HUES64 (cell line): ENCODE results near the gene TMIGD3.

Experiments used
- H3K27ac ChIP-seq: 2 replicates; pipeline ENCODE4 v1.7.0; 2013; ENCODE audit warnings: low read depth, low read length, inconsistent platforms
- H3K27me3 ChIP-seq: 2 replicates; pipeline ENCODE4 v1.6.1; 2013; ENCODE audit warnings: mild to moderate bottlenecking, low read length; ENCODE audit not compliant: insufficient read depth
- H3K36me3 ChIP-seq: 2 replicates; pipeline ENCODE4 v1.6.1; 2013; ENCODE audit warnings: mild to moderate bottlenecking, low read length; ENCODE audit not compliant: insufficient read depth
- H3K4me1 ChIP-seq: 2 replicates; pipeline ENCODE4 v1.6.1; 2013; ENCODE audit warnings: mild to moderate bottlenecking, low read length, moderate library complexity; ENCODE audit not compliant: insufficient read depth
- H3K4me3 ChIP-seq: 2 replicates; pipeline ENCODE4 v1.5.1; 2013; ENCODE audit warnings: mild to moderate bottlenecking, low read length, moderate library complexity
- H3K9ac ChIP-seq: 2 replicates; pipeline ENCODE4 v1.6.1; 2013; ENCODE audit warnings: mild to moderate bottlenecking, low read depth, low read length
- H3K9me3 ChIP-seq: 2 replicates; pipeline ENCODE4 v1.6.1; 2013; ENCODE audit warnings: low read depth, low read length; ENCODE audit not compliant: insufficient read depth
- WGBS: fragments of 150-250, 120-280 bp; methylation state at CpG from one replicate; pipeline ENCODE4 v1.1.7; 2013; ENCODE audit warnings: missing lambda C conversion rate; 5-methylcytosine and 5-hydroxymethylcytosine counted together

The TMIGD3 gene

DNA sequence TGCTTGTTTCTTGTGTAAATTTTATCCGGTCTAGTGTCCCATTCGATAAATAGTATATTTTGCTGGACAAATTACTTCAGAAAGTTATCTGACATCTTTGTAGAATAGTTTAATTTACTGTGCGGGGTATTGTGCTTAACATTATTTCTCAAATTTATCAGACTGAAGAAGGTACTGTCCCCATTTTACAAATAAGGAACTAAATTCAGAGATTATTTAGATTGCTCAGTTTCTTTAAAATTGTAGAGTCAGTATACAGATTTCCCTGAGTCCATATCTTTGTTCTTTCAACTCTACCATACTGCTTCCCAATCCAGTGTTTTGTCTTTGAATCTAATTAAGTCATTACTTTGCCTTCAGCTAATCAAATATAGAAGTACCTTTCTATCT, 47.8 kb downstream of the TMIGD3 start:
- peaks cover 89% of the 10 kb centered on the region for H3K36me3 ChIP-seq
- no peak overlapping the region for H3K4me3 ChIP-seq
- H3K27me3 ChIP-seq, result no peaks in the 10 kb centered on the region
- WGBS, result 100% methylated on average over 2 of the region's 3 CpGs
- no peaks in the 10 kb centered on the region for H3K9me3 ChIP-seq
- H3K9ac ChIP-seq, result no peak overlapping the region
- H3K27ac ChIP-seq, result no peak overlapping the region
- no peaks in the 10 kb centered on the region for H3K4me1 ChIP-seq

DNA sequence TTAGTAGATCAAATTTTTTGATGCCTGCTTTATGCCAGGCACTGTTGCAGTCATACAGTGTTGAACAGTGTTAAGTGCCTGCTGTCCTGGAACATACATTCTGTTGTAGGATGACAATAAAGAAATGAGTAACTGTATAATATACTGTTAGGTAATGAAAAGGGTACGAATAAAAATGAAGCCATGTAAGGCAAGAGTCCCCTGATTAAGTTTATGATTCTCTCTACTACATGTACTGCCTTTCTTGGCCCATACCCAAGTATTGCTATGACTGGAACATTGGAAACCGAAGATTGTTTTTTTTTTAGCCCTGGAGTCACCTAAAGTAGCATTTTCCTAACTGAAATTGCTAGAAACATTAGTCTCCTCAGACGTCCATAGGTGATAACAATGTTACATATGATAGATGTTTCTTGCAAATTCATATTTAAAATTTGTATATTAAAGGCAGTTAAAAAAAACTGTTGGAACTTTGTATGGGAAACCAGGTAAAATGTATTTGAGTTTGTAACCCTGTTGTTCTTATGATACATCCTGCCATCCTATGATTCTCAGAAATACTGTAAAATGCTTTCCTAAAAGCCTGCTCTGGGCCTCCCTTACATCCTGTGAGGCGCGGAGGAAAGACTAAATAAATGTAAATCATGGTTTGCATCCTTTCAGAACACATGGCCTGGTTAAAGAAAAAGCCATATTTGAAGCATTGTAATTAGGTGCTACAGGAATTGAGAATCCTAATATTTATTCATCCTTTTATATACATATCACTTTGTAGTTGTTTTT, 48.4 kb downstream of the TMIGD3 start:
- 98% methylated on average over 4 of the region's 5 CpGs for WGBS
- Histone ChIP-seq H3K27me3 (no peaks in the 10 kb centered on the region), H3K4me1 (peaks cover 5% of the 10 kb centered on the region; the same call in 1 of the 2 replicates), H3K27ac (no peak overlapping the region), H3K4me3 (no peak overlapping the region), H3K36me3 (peaks cover 84% of the 10 kb centered on the region), H3K9ac (no peak overlapping the region), H3K9me3 (no peaks in the 10 kb centered on the region)

DNA sequence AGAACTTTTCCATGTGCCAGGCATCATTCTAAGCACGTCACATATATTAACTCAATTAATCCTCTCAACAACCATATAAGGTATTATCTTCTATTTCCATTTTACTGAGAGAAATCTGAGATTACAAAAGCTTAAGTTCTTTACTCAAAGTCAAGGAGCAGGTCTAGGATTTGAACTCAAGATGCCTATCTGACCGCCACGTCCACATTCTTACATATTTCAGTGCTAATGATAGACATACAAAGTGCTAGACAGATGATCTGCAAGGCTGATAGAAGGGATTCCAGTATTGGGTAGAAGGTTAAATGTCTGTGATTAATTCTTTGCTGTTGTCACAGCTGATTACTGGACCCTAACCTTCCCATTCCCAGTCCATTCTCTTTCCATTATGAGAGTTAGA, 49.7 kb downstream of the TMIGD3 start:
- no peak overlapping the region for H3K4me3 ChIP-seq
- no peaks in the 10 kb centered on the region for H3K9me3 ChIP-seq
- no peak overlapping the region for H3K27ac ChIP-seq
- no peaks in the 10 kb centered on the region for H3K27me3 ChIP-seq
- H3K4me1 ChIP-seq, result peaks cover 5% of the 10 kb centered on the region; the same call in 1 of the 2 replicates
- WGBS, result 97% methylated on average over 3 of the region's 3 CpGs
- peaks cover 70% of the 10 kb centered on the region for H3K36me3 ChIP-seq
- H3K9ac ChIP-seq, result no peak overlapping the region

DNA sequence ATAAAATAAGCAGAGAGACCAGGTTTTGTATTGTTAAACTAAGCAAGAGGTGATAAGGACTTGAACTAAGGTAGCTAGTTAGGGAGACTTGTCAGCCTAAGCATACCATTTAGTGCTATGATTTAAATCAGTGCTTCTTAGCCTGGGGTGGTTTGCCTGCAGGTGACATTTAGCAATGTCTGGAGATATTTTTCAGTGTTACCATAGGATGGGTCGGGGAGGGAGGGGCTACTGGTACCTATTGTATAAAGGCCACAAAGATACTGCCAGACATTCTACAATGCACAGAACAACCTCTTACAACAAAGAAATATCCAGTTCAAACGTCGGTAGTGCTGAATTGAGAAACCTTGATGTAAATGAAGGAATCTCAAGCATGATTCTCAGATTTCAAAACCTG, 50.9 kb downstream of the TMIGD3 start:
- Histone ChIP-seq H3K4me3 (no peak overlapping the region), H3K27ac (no peak overlapping the region), H3K36me3 (peaks cover 59% of the 10 kb centered on the region), H3K9me3 (no peaks in the 10 kb centered on the region), H3K4me1 (peaks cover 11% of the 10 kb centered on the region), H3K9ac (no peak overlapping the region), H3K27me3 (no peaks in the 10 kb centered on the region)
- WGBS, result 100% methylated on average over 3 of the region's 3 CpGs

DNA sequence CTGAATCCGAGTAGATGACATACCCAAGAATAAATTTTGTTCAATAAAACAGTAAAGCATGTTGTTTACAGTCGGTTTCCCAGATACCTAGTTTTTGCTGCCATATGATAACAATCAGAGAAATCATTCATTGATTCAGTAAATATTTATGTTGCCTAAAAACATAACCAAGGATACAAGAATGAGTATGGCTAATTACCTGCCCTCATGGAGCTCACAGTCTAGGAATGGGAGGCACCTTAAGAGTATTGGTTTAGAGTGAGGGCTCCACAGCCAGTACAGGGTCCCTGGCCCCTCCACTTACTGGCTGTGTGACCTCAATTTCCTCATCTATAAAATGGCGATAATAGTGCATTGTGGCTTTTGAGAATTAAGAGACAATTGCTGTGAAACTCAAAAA, 53.2 kb downstream of the TMIGD3 start:
- H3K27ac ChIP-seq, result no peak overlapping the region

DNA sequence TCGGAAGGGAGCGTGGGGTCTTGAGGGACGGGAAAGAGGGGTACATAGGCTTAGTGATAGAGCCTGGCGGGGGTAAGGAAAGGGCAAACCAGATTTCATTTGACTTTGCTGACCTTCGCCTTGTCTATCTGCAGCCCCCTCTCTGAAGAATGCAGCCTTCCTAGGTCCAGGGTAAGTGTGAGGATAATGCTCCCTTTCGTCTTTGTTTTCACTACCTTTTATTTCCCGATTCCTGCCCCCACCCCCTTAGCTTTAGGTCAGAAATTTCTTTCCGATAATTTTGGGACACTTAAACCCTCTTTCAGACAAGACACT, 53.8 kb downstream of the TMIGD3 start:
- Histone ChIP-seq H3K27me3 (no peaks in the 10 kb centered on the region), H3K27ac (peak overlapping the region; percentile 84), H3K4me3 (peak overlapping the region; percentile 89), H3K36me3 (peaks cover 58% of the 10 kb centered on the region), H3K9me3 (no peaks in the 10 kb centered on the region), H3K4me1 (peaks cover 11% of the 10 kb centered on the region), H3K9ac (peak overlapping the region; percentile 97)
- 2% methylated on average over 8 of the region's 8 CpGs for WGBS

More for the DNA sequence above, 53.2 kb downstream of the TMIGD3 start:
- Histone ChIP-seq H3K4me3 (peak overlapping the region; percentile 89), H3K4me1 (peaks cover 11% of the 10 kb centered on the region), H3K36me3 (peaks cover 58% of the 10 kb centered on the region), H3K9me3 (no peaks in the 10 kb centered on the region), H3K27me3 (no peaks in the 10 kb centered on the region), H3K9ac (peak overlapping the region; percentile 97)
- 66% methylated on average over 3 of the region's 3 CpGs for WGBS

DNA sequence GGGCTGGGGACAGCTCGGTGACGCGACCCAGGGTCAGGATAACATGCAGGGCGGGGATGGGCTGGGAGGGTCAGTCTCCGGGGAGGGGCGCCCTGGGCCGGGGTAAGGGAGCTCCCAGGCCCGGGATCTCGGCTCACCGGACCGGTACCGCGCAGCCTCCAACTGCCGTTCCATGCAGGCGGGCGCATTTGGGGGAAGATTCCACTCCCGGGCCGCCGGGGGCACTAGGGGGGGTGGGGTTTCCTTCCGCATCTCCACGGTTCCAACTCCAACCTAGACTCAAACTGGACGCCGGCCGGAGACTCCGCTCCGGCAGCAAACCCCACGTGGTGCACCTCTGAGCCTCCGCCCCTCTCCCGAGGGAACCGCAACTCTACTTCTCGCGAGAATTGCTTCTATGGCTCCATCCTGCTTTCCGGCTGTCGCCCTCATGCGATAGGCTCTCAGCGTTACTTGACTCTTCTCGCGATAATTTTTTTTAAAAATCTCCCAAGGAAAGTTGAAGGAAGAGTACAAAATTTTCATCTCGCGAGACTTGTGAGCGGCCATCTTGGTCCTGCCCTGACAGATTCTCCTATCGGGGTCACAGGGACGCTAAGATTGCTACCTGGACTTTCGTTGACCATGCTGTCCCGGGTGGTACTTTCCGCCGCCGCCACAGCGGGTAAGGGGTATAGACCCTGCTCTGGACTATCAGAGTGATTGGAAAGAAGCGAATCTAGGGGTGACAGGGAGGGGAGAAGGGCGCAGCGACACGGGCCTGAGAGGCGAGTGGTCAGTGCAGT, 54.3 kb downstream of the TMIGD3 start, which contains the start of the genes ATP5PB and WDR77:
ATP5PB (plus strand) TSS at position 547 of the 785 bp plus-strand sequence; CDS start at position 625, 78 bp downstream.
WDR77 (minus strand) TSS at position 339 of the 785 bp plus-strand sequence; CDS start at position 252, 87 bp downstream.
- Histone ChIP-seq H3K9ac (peak within 1 kb of the TSS; percentile 97), H3K36me3 (peaks cover 58% of the 10 kb centered on the region), H3K9me3 (no peaks in the 10 kb centered on the region), H3K4me3 (peak within 1 kb of the TSS; percentile 89), H3K27ac (peak within 1 kb of the TSS; percentile 84), H3K27me3 (no peaks in the 10 kb centered on the region), H3K4me1 (peaks cover 11% of the 10 kb centered on the region)
- WGBS, result under 1% methylated on average over 51 of the region's 54 CpGs

DNA sequence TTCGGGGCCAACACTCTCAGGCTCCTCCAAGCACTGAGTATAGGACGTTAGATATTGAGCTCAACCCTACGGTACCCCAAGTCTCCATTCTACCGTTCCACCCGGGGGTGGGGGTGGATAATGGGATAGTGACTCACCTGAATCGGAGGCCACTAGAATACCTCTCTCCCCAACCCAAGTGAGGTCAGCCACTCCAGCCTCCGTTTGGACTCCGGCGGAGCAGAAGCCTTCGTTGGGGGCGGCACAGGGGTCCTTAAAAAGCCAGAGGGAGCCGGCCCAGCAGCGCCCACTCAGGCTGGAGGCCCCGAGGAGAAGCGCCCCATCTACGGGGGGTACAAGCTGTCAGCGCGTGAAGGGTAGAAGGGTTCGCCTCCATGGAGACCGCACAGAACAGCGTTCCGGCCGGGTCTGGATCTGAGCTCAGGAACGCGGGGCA, 54.9 kb downstream of the TMIGD3 start:
- Histone ChIP-seq H3K9me3 (no peaks in the 10 kb centered on the region), H3K4me1 (peaks cover 11% of the 10 kb centered on the region), H3K4me3 (peak overlapping the region; percentile 89), H3K27ac (peak overlapping the region; percentile 71), H3K27me3 (no peaks in the 10 kb centered on the region), H3K36me3 (peaks cover 58% of the 10 kb centered on the region), H3K9ac (peak overlapping the region; percentile 97)
- WGBS, result 2% methylated on average over 21 of the region's 25 CpGs

DNA sequence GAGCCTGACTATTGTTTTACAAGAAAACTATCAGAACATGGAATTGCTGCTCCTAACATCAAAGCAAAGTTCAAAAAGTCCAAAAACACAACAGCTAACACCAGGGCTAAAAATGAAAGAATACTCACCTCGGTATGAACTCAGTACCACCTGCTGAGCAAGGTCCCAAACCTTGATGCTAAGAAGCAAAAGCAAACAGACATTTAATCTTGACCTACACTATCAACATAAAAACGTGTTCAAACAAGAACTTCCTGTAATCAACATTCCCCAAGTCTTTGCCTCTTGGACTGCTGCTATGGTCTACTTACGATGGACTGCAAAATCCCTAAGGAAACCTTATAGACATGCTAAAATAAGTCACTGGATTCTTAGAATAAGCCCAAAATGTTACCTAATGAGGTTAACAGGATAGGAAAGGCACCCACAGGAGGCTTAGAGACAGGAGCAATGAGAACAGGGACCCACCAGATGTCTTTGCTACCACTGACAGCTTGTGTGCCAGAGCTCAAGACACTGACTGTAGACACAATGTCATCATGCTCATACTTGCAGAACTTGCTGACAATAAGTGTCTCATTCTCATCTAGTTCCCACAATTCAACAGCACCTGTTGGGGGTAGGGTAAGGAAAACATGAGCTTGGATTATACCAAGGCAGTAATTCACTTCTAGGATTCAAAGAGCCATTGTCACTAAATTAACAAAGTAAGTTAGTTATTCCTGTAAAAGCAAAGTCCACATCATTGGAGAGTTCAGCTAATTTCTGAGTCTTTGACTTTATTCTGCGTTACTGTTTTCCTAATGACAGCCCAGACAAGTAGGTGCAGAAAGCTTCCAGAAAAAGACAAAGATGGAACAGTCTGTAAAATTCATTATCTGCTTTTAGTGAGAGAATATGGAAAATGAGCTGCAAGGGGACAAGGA, 56.2 kb downstream of the TMIGD3 start:
- Histone ChIP-seq H3K9ac (peak overlapping the region; percentile 97; the same call in 1 of the 2 replicates), H3K36me3 (peaks cover 61% of the 10 kb centered on the region), H3K27me3 (no peaks in the 10 kb centered on the region), H3K4me1 (peaks cover 11% of the 10 kb centered on the region), H3K9me3 (no peaks in the 10 kb centered on the region), H3K27ac (peak overlapping the region; percentile 5; the same call in 1 of the 2 replicates), H3K4me3 (peak overlapping the region; percentile 89)
- 84% methylated on average over 4 of the region's 4 CpGs for WGBS

DNA sequence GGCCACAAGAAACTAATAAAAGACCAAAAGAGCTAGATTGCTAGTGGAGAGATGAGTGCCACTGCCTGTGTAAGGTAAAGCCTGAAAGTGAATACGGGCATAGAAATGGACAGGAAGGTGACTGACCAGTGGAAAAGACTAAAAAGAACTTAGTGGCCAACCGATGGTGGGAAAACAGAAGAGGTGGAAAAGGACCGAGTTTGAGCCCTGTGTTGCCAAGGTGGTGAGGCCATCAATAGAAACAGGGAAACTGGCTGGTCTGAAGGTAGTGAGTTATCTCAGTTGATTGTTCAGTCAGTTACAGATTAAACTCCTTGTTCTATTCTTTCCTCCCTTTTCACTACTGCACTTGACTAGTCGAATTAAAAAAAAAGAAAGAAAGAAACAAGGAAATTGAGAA, 56.9 kb downstream of the TMIGD3 start:
- Histone ChIP-seq H3K27ac (no peak overlapping the region), H3K36me3 (peaks cover 68% of the 10 kb centered on the region), H3K27me3 (no peaks in the 10 kb centered on the region), H3K9me3 (no peaks in the 10 kb centered on the region), H3K4me3 (no peak overlapping the region), H3K9ac (no peak overlapping the region), H3K4me1 (peaks cover 11% of the 10 kb centered on the region)
- 95% methylated on average over 4 of the region's 4 CpGs for WGBS
